GM15510 (cell line): ENCODE measurements around the gene SKA3.

ENCODE experiments used
- POLR2A ChIP-seq: IDR thresholded peaks from 3 replicates; pipeline ENCODE4 v1.6.1; 2011; ENCODE audit warnings: borderline replicate concordance; ENCODE audit not compliant: insufficient read length; ENCODE audit errors: extremely low read depth

SKA3 gene

GRCh38 chr13:21119526-21119925 is 56.8 kb downstream of the SKA3 start:
- TF ChIP-seq POLR2A, result no peak

GRCh38 chr13:21118180-21118579 is 58.2 kb downstream of the SKA3 start:
- TF ChIP-seq POLR2A, result no peak

GRCh38 chr13:21117104-21117809 is 59.1 kb downstream of the SKA3 start:
- TF ChIP-seq POLR2A, result no peak

- TF ChIP-seq POLR2A, result no peak
Measured at GRCh38 chr13:21116141-21116540, 60.2 kb downstream of the SKA3 start.

GRCh38 chr13:21115231-21115630 is 61.1 kb downstream of the SKA3 start:
- TF ChIP-seq POLR2A, result no peak

- TF ChIP-seq POLR2A, result no peak
Measured at GRCh38 chr13:21111546-21111945, 64.8 kb downstream of the SKA3 start.

- no peak for TF ChIP-seq POLR2A
Measured at GRCh38 chr13:21109168-21109567, 67.2 kb downstream of the SKA3 start.

- no peak for TF ChIP-seq POLR2A
Measured at GRCh38 chr13:21106089-21106488, 70.3 kb downstream of the SKA3 start.

GRCh38 chr13:21104199-21105019 is 71.9 kb downstream of the SKA3 start:
- no peak for TF ChIP-seq POLR2A
